ENCODE data around the gene LDLRAP1.

LDLRAP1 gene

GRCh38 chr1:25530186-25531081 lies 13.0 kb upstream of the LDLRAP1 start:
- TF ChIP-seq CTCF (IDR thresholded peaks at IDR 0.05; ENCODE audit: low read length, missing control alignments), result no peak
- DNase-seq (ENCODE audit: low read depth), result no peak
- no peak overlapping the region for H3K4me3 ChIP-seq (replicated peaks; ENCODE audit: low read depth, low read length)

- TF ChIP-seq CTCF (IDR thresholded peaks at IDR 0.05; ENCODE audit: low read length, missing control alignments), result no peak
- H3K4me3 ChIP-seq (replicated peaks; ENCODE audit: low read depth, low read length), result no peak overlapping the region
- no peak for DNase-seq (ENCODE audit: low read depth)
Measured at GRCh38 chr1:25531082-25531461, 12.3 kb upstream of the LDLRAP1 start.

DNA sequence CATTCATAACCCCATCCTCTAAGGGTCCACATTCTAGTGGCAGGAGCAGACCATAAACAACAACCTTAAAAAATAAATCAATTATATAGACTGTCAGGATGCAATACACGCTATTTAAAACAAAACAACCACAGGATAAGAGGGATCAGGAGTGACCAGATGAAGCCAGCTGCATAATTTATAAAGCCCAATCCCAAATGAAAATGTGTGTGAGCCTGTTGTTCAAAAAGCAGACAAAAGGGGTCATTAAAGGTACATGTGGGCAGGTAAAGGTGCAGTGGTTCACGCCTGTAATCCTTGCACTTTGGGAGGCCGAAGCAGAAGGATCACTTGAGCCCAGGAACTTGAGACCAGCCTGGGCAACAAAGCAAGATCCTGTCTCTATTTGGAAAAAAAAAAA lies 10.4 kb upstream of the LDLRAP1 start:
- H3K4me3 ChIP-seq (replicated peaks; ENCODE audit: low read depth, low read length), result no peak overlapping the region
- no peak for TF ChIP-seq CTCF (IDR thresholded peaks at IDR 0.05; ENCODE audit: low read length, missing control alignments)
- no peak for DNase-seq (ENCODE audit: low read depth)

GRCh38 chr1:25533775-25534409 lies 9.5 kb upstream of the LDLRAP1 start:
- H3K4me3 ChIP-seq (replicated peaks; ENCODE audit: low read depth, low read length), result no peak overlapping the region
- TF ChIP-seq CTCF (IDR thresholded peaks at IDR 0.05; ENCODE audit: low read length, missing control alignments), result no peak
- DNase-seq (ENCODE audit: low read depth), result no peak

DNA sequence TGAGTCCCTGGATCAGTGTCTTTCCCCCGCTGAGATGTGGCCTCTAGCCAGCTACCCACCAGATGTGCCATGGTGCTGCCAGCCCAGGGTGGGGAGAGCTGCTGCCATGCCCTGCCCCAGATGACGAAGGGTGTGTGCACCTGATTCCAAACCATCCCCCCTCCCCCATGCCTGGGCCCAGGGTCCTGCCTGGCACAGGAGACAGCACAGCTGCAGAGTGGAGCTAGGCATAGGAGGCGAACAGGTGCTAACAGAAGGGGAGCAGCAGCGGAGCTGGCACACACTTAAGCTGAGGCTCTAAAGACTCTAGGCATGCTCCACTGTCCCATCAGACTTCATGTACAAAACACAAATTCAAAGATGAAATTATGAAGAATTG lies 9.0 kb upstream of the LDLRAP1 start:
- DNase-seq (ENCODE audit: low read depth), result no peak
- no peak overlapping the region for H3K4me3 ChIP-seq (replicated peaks; ENCODE audit: low read depth, low read length)
- TF ChIP-seq CTCF (IDR thresholded peaks at IDR 0.05; ENCODE audit: low read length, missing control alignments), result no peak

DNA sequence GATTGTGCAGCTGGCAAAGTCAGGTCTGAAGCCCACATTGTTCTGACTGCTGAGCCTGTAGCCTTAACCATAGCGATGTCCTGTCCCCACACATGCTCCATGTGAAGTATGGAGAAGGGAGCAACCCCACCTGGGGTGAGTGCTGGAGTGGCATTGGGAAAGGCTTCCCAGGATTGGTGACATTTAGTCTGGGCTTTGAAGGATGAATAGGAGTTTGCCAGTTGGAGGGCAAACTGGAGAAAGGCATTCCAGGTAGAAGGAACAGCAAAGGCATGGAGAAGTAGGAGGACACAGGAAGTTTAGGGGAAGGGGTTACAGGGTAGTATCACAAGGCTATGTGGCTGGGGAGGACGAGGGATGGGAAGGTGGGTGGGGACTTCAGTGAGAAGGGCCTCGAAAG lies 7.3 kb upstream of the LDLRAP1 start:
- DNase-seq (ENCODE audit: low read depth), result no peak
- H3K4me3 ChIP-seq (replicated peaks; ENCODE audit: low read depth, low read length), result no peak overlapping the region
- TF ChIP-seq CTCF (IDR thresholded peaks at IDR 0.05; ENCODE audit: low read length, missing control alignments), result no peak
